Heart left ventricle (tissue), 16 donors: Measurements from ENCODE around the gene SIVA1. TPM values are rescaled to one million over a fixed set of nuclear protein-coding genes. Genes with fewer than 3 reads are reported as not detected.

Experiments used
- ATAC-seq, 4 donors: fragments of 200-7000 bp; cut with Tn5 transposase; one replicate each; pipeline ENCODE4 v1.9.1; 2020 to 2022; ENCODE audit warnings: moderate library complexity in 4 of 4, mild to moderate bottlenecking in 3 of 4, moderate number of reproducible peaks in 1 of 4
- DNase-seq, 5 donors: peaks; one replicate each; pipeline ENCODE4 v3.0.0-alpha.2; 2020
- H3K27ac ChIP-seq, 12 donors: fragments of 200-600 bp; sonication (generic) in 4 of 12; one replicate each; pipeline versions ENCODE4 v1.5.0 to v1.8.0; 2016 to 2022; ENCODE audit warnings: mild to moderate bottlenecking in 2 of 12
- H3K27me3 ChIP-seq, 9 donors: fragments of 200-600 bp; sonication (generic) in 2 of 9; one replicate each; pipeline versions ENCODE4 v1.5.1 to v1.8.0; 2016 to 2022; ENCODE audit warnings: mild to moderate bottlenecking in 3 of 9
- H3K36me3 ChIP-seq, 9 donors: fragments of 200-600 bp; sonication (generic) in 2 of 9; one replicate each; pipeline versions ENCODE4 v1.5.0 to v1.8.0; 2018 to 2022; ENCODE audit warnings: mild to moderate bottlenecking in 2 of 9
- H3K4me1 ChIP-seq, 12 donors: fragments of 200-600 bp; sonication (generic) in 4 of 12; one replicate each; pipeline versions ENCODE4 v1.5.0 to v1.8.0; 2016 to 2022; ENCODE audit warnings: mild to moderate bottlenecking in 3 of 12
- H3K4me3 ChIP-seq, 12 donors: fragments of 200-600 bp; sonication (generic) in 4 of 12; one replicate each; pipeline versions ENCODE4 v1.5.0 to v1.8.0; 2017 to 2022; ENCODE audit warnings: mild to moderate bottlenecking in 9 of 12, moderate library complexity in 4 of 12
- H3K9me3 ChIP-seq, 12 donors: fragments of 200-600 bp; sonication (generic) in 4 of 12; one replicate each; pipeline versions ENCODE4 v1.5.0 to v1.8.0; 2016 to 2022; ENCODE audit warnings: mild to moderate bottlenecking in 1 of 12
- POLR2A ChIP-seq, 2 donors: fragments of 450-650 bp; IDR thresholded peaks; one replicate each; pipeline ENCODE4 v1.6.1; 2017; ENCODE audit warnings: antibody characterized with exemption in 2 of 2, mild to moderate bottlenecking in 2 of 2, moderate library complexity in 2 of 2
- WGBS, 4 donors: extraction: QIAGEN DNeasy Blood & Tissue Kit in 2 of 4; methylation state at CpG; one replicate each; pipeline versions ENCODE4 v1.1.5 to v1.1.7; 2013 to 2018; 5-methylcytosine and 5-hydroxymethylcytosine counted together
- intact Hi-C, 10 donors: fragments of 100-400 bp; cut with DNase I; formaldehyde crosslinking; loops; one replicate each; pipeline versions ENCODE4 v1.11.1 to v1.14.2; 2022
- polyA plus RNA-seq, 2 donors: library from polyadenylated mRNA; stranded (reverse); fragments of 200-250 nt; gene quantifications; one replicate each; pipeline ENCODE4 v1.2.3, GENCODE V29; 2013
- total RNA-seq, 9 donors: library from RNA; depleted of rRNA in 2 of 9; stranded (reverse); fragments of >200 nt in 2 of 9; fragmentation: NEBNext Ultra II Directional in 3 of 9; extraction: Animal tissue kit (Norgen Biotek cat#: 25700) in 3 of 9; gene quantifications; one replicate each; pipeline versions ENCODE4 v1.1.0 to v1.2.4, GENCODE V29; 2016 to 2023
- TF ChIP-seq, protein P1 (sequence below), 12 donors: fragments of 200-600 bp; sonication (generic) in 4 of 12; IDR thresholded peaks; one replicate each; pipeline versions ENCODE4 v1.5.0 to v1.8.0; 2018 to 2022; ENCODE audit warnings: antibody characterized with exemption in 12 of 12, mild to moderate bottlenecking in 5 of 12
- donor health status: ischemic (EF 13 %, LVEDD 7.1; RV severe dilation, severe dysfunction).
- donor health status: healthy with polysubstance abuse.
- donor health status: DM: no; HTN: yes; CAD: no.
- donor health status: DM: no; HTN: no; CAD: no.
- donor health status: ischemic (EF 25% LVEDD 6.9; RV normal size, moderate dysfunction).
- donor health status: ischemic (EF 25% LVEDD 5.7; RV mildly dilated, moderate dysfunction).
- donor health status: healthy.
- donor health status: DM: yes; HTN: yes; CAD: no.
- donor health status: ischemic (EF 35%, LVEDD 5.7; RV mildly dilated, moderate dysfunction).
- donor health status: nonischemic (EF 11% LVEDD 7.7; RV severe dilation, severe dysfunction).
- donor health status: DM: yes; HTN: yes; CAD: no.
- donor health status: PGD.
- donor health status: ischemic (EF 29% LVEDD 5.4; RV normal size, mild dysfunction).
- donor health status: nonischemic (EF 23%, LVEDD 6.1; RV moderate dilation, normal function).

The SIVA1 gene
- total and polyA plus RNA-seq, 11 donors = 41.0 to 203 (median 57.4) TPM

DNA sequence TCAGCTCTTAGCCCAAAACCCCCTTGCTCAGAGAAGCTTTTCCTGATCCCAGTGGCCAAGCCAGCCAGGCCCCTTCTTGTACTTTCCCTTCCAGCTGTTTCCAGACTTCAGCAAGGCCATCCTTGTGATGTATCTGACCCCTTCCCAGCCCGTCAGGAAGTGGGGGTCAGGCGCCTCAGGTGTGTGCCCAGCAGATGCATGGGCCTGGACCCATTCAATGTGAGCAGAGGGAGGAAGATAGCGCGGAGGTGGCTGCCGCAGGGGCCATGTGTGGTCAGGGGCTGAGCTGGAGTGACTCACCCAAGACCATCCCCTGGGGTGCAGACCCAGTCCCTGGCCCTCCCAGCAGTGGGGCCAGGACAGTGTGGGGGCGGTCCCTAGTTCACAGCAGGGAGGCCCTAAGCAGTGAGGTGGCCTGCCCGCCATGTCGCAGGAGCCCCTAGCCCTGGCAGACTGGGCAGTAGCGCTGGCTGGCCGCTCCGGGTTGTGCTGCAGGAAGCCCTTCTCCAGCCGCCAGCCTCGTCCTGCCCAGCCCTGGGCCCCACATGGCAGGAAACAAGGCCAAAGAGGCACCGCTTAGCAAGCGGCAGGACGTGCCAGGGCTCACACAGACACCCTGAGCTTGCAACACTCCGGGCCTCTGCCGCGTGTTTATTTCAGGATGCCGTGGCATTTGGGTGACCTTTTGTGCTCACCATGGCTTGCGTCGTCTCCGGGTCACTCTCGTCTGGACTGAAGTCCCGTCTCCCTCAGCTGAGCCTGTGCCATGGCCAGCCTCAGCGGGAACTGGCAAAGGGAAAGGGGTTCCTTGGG lies 16.9 kb upstream of the SIVA1 start:
- Histone ChIP-seq H3K4me3 (no peak overlapping the region), H3K36me3 (peaks cover 0 to 27% (median 16%) of the 10 kb centered on the region in 9 donors), H3K27me3 (no peaks in the 10 kb centered on the region), H3K9me3 (no peaks in the 10 kb centered on the region), H3K27ac (peak overlapping the region; percentile 78 to 95 (median 88)), H3K4me1 (peaks cover 0 to 68% (median 57%) of the 10 kb centered on the region in 12 donors)
- ATAC-seq (peak; percentile 72 to 84 (median 74)), DNase-seq (peak; percentile 86 to 96 (median 89))
- WGBS, 4 donors = 25 to 34% (median 28%) methylated on average over 18 to 26 of the region's 26 CpGs
- peak in 1 of 2 donors; percentile 52 for TF ChIP-seq POLR2A (IDR thresholded peaks at IDR 0.05)
- TF ChIP-seq, protein P1, sequence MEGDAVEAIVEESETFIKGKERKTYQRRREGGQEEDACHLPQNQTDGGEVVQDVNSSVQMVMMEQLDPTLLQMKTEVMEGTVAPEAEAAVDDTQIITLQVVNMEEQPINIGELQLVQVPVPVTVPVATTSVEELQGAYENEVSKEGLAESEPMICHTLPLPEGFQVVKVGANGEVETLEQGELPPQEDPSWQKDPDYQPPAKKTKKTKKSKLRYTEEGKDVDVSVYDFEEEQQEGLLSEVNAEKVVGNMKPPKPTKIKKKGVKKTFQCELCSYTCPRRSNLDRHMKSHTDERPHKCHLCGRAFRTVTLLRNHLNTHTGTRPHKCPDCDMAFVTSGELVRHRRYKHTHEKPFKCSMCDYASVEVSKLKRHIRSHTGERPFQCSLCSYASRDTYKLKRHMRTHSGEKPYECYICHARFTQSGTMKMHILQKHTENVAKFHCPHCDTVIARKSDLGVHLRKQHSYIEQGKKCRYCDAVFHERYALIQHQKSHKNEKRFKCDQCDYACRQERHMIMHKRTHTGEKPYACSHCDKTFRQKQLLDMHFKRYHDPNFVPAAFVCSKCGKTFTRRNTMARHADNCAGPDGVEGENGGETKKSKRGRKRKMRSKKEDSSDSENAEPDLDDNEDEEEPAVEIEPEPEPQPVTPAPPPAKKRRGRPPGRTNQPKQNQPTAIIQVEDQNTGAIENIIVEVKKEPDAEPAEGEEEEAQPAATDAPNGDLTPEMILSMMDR (IDR thresholded peaks at IDR 0.05) = no peak
- intact Hi-C loops = no loop called here

DNA sequence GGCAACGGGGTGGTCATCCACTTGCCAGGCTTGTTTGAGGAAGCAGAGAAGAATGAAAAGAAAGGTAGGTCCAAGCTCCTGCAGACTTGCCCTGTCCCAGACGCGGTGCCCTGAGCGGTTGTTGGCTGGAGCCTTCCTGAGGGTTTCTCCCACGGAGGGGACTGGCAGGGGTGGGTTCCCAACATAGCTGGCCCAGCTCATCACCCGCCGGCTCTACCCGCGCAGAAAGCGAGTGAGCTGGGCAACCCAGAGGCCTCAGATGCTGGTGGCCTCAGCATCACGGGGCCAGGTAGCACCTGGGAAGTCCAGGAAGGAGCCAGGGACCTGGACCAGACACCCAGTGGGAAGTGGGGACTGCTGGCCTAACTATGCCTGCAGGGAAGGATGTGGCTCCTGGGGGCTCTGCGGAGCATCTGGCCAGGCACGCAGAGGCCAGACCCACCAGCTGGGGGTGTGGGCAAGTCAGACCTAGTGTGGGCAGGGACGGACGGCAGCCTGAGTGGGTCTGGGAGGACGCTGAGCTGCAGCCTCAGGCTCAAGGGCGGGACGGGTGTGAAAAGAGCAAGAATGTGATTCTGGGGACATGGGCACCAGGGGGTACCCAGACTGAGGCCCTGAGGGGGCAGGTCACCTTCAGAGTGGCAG lies 14.4 kb upstream of the SIVA1 start:
- WGBS, 4 donors = 90 to 96% (median 92%) methylated on average over 18 of the region's 18 CpGs
- no peak for TF ChIP-seq POLR2A (IDR thresholded peaks at IDR 0.05)
- TF ChIP-seq, protein P1 (IDR thresholded peaks at IDR 0.05) = no peak
- H3K27ac ChIP-seq = peak overlapping the region in 3 of 12 donors; percentile 1 to 84 (median 15)
- H3K9me3 ChIP-seq = no peaks in the 10 kb centered on the region
- DNase-seq (no peak), ATAC-seq (no peak)
- peaks cover 0 to 50% (median 30%) of the 10 kb centered on the region in 9 donors for H3K36me3 ChIP-seq
- peaks cover 0 to 45% (median 35%) of the 10 kb centered on the region in 12 donors for H3K4me1 ChIP-seq
- no peak overlapping the region for H3K4me3 ChIP-seq
- intact Hi-C loops = no loop called here
- H3K27me3 ChIP-seq = no peaks in the 10 kb centered on the region

DNA sequence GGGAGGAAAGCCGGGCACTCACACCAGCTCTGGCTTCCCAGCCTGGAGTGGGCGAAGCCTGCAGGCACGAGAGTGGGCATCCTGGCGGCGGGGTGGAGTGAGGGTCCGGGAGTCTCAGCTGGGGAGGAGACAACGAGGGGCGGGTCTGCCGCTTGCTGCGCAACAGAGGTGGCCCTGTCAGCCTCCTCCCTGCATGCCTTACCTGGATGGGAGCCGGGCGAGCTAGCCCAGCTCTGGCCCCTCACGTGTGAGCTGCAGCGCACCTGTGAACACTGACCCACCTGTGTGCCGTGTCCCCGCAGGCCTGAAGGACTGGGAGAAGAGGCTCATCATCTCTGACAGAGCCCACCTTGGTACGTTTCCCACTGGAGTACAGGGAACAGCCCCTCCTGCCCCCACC lies 13.9 kb upstream of the SIVA1 start:
- Histone ChIP-seq H3K27ac (no peak overlapping the region), H3K36me3 (peaks cover 0 to 55% (median 32%) of the 10 kb centered on the region in 9 donors)
- DNase-seq = no peak

More for the DNA sequence above, 13.9 kb upstream of the SIVA1 start:
- WGBS, 4 donors = 92 to 95% (median 94%) methylated on average over 17 of the region's 17 CpGs
- H3K4me1 ChIP-seq = peaks cover 0 to 40% (median 30%) of the 10 kb centered on the region in 12 donors
- H3K9me3 ChIP-seq = no peaks in the 10 kb centered on the region
- H3K4me3 ChIP-seq = no peak overlapping the region
- ATAC-seq = no peak
- intact Hi-C loops = no loop called here
- TF ChIP-seq POLR2A (IDR thresholded peaks at IDR 0.05) = no peak
- TF ChIP-seq, protein P1 (IDR thresholded peaks at IDR 0.05) = no peak
- no peaks in the 10 kb centered on the region for H3K27me3 ChIP-seq
